GM12878 (cell line): Measurements from ENCODE around the gene PDLIM4. TPM values are rescaled to one million over a fixed set of nuclear protein-coding genes. Genes with fewer than 3 reads are reported as not detected.

ENCODE experiments used
- ASH2L ChIP-seq: fragments of 300-600, 200-600 bp; sonication (generic); IDR thresholded peaks from 2 replicates; pipeline ENCODE4 v1.6.1; 2017; ENCODE audit warnings: low read depth, mild to moderate bottlenecking, borderline replicate concordance
- ATF3 ChIP-seq: IDR thresholded peaks from 2 replicates; pipeline ENCODE4 v1.6.1; 2011; ENCODE audit warnings: low read depth, mild to moderate bottlenecking, low read length, moderate library complexity, borderline replicate concordance; ENCODE audit errors: extremely low read depth
- CREM ChIP-seq: IDR thresholded peaks from 2 replicates; pipeline ENCODE4 v1.6.1; 2014; ENCODE audit warnings: antibody characterized with exemption, low read depth
- EP300 ChIP-seq, 2 experiments: fragments of 150-350 bp in 1 of 2; IDR thresholded peaks; 2 replicates each; pipeline ENCODE4 v1.6.1; 2011 to 2012; ENCODE audit warnings: low read depth in 2 of 2, low read length in 2 of 2, borderline replicate concordance in 1 of 2, improper control_type of control experiment in 1 of 2, inconsistent platforms in 1 of 2; ENCODE audit not compliant: control insufficient read depth in 1 of 2
- ETV6 ChIP-seq, 2 experiments: fragments of 450-650 bp in 1 of 2; IDR thresholded peaks in 1 of 2; conservative IDR thresholded peaks in 1 of 2; 2 replicates each; pipeline ENCODE4 v1.6.1; 2014; ENCODE audit warnings: antibody characterized with exemption in 1 of 2, borderline replicate concordance in 1 of 2, low read depth in 1 of 2, mild to moderate bottlenecking in 1 of 2, moderate library complexity in 1 of 2
- FOXK2 ChIP-seq: fragments of 450-650 bp; IDR thresholded peaks from 2 replicates; pipeline ENCODE4 v1.6.1; 2017; ENCODE audit warnings: mild to moderate bottlenecking, moderate library complexity
- HCFC1 ChIP-seq: fragments of 150-350 bp; IDR thresholded peaks from 2 replicates; pipeline ENCODE4 v1.6.1; 2014; ENCODE audit warnings: low read length
- IKZF2 ChIP-seq, 2 experiments: fragments of 450-650 bp; IDR thresholded peaks; 2 replicates each; pipeline ENCODE4 v1.6.1; 2017; ENCODE audit warnings: mild to moderate bottlenecking in 2 of 2, moderate library complexity in 2 of 2
- KDM1A ChIP-seq: fragments of 200-600 bp; sonication (generic); IDR thresholded peaks from 2 replicates; pipeline ENCODE4 v1.6.1; 2016; ENCODE audit warnings: borderline replicate concordance
- NR2C1 ChIP-seq: fragments of 450-650 bp; IDR thresholded peaks from 2 replicates; pipeline ENCODE4 v1.6.1; 2017; ENCODE audit warnings: antibody characterized with exemption, mild to moderate bottlenecking, moderate library complexity
- NR2F1 ChIP-seq: fragments of 450-650 bp; conservative IDR thresholded peaks from 2 replicates; pipeline ENCODE4 v1.6.1; 2017; ENCODE audit warnings: mild to moderate bottlenecking
- PBX3 ChIP-seq: IDR thresholded peaks from 2 replicates; pipeline ENCODE4 v1.6.1; 2011; ENCODE audit warnings: mild to moderate bottlenecking, low read depth, low read length, moderate library complexity; ENCODE audit not compliant: insufficient replicate concordance
- RUNX3 ChIP-seq: IDR thresholded peaks from 2 replicates; pipeline ENCODE4 v1.6.1; 2012; ENCODE audit warnings: low read length, inconsistent platforms
- SREBF1 ChIP-seq: IDR thresholded peaks from 2 replicates; pipeline ENCODE4 v1.6.1; 2012; ENCODE audit warnings: mild to moderate bottlenecking, low read length
- TCF12 ChIP-seq: IDR thresholded peaks from 2 replicates; pipeline ENCODE4 v1.6.1; 2011; ENCODE audit warnings: low read depth, mild to moderate bottlenecking, low read length
- ZNF687 ChIP-seq: fragments of 450-650 bp; IDR thresholded peaks from 2 replicates; pipeline ENCODE4 v1.6.1; 2017; ENCODE audit warnings: mild to moderate bottlenecking, moderate library complexity
- polyA plus RNA-seq, 11 experiments: library from polyadenylated mRNA; depleted of rRNA in 4 of 11; unstranded in 6 of 11; stranded (reverse) in 5 of 11; fragments of >200 nt; fragmentation: Nextera tagmentation in 4 of 11; fragmentation: Illumina TruSeq in 1 of 11; extraction: Ambion mirVana in 4 of 11; extraction: Trizol in 1 of 11; gene quantifications; 1 replicate in 1 of 11; 2 replicates in 10 of 11; pipeline versions ENCODE4 v1.2.1 to v1.2.3, GENCODE V29; 2011 to 2016; ENCODE audit warnings: inconsistent platforms in 2 of 11, missing spikeins in 2 of 11, low read depth in 1 of 11
- total RNA-seq, 4 experiments: library from RNA; depleted of rRNA in 3 of 4; stranded (reverse); fragments of >200 nt in 3 of 4; fragmentation: Illumina TruSeq in 1 of 4; extraction: Trizol in 1 of 4; gene quantifications; 2 replicates each; pipeline versions ENCODE4 v1.2.1 to v1.2.3, GENCODE V29; 2013 to 2021

The PDLIM4 gene
- total and polyA plus RNA-seq, 10 of the 15 experiments (the other 5 are each of a cell fraction or from before 2014, with no cell fraction given), result 0.13 to 1.7 (median 0.39) TPM; not detected in 3

GRCh38 chr5:132263548-132264261 is 6.2 kb downstream of the PDLIM4 start (continued):
- TF ChIP-seq ATF3 (no peak), ZNF687 (peak; percentile 62; the same call in 1 of the 2 replicates), ETV6 (conservative IDR thresholded peaks at IDR 0.05 in 1 of 2, IDR thresholded peaks at IDR 0.05 in 1 of 2; ENCODE audit: borderline replicate concordance in 1 of 2, low read depth in 1 of 2) (no peak), KDM1A (no peak), ASH2L (no peak), CREM (no peak), RUNX3 (0 out of 2 replicates have a peak, but pooled peaks have one; percentile 20), EP300 (IDR thresholded peaks at IDR 0.05; ENCODE audit: borderline replicate concordance in 1 of 2, control insufficient read depth in 1 of 2, low read depth in 2 of 2, low read length in 2 of 2) (no peak), HCFC1 (no peak), IKZF2 (IDR thresholded peaks at IDR 0.05) (no peak; a peak in 1 of 4 replicates), PBX3 (no peak), TCF12 (no peak), FOXK2 (no peak), NR2C1 (no peak), SREBF1 (no peak), NR2F1 (0 out of 2 replicates have a peak, but pooled peaks have one; percentile 18)
